EH (cell line): Measurements from ENCODE around the gene FAM83E.
A peak's percentile ranks its signal among the peaks of the same experiment; 100 is the strongest.

Source experiments
- DNase-seq: peaks from one replicate; pipeline ENCODE4 v3.0.0-alpha.2; 2015; ENCODE audit warnings: low read depth

Gene FAM83E

DNA sequence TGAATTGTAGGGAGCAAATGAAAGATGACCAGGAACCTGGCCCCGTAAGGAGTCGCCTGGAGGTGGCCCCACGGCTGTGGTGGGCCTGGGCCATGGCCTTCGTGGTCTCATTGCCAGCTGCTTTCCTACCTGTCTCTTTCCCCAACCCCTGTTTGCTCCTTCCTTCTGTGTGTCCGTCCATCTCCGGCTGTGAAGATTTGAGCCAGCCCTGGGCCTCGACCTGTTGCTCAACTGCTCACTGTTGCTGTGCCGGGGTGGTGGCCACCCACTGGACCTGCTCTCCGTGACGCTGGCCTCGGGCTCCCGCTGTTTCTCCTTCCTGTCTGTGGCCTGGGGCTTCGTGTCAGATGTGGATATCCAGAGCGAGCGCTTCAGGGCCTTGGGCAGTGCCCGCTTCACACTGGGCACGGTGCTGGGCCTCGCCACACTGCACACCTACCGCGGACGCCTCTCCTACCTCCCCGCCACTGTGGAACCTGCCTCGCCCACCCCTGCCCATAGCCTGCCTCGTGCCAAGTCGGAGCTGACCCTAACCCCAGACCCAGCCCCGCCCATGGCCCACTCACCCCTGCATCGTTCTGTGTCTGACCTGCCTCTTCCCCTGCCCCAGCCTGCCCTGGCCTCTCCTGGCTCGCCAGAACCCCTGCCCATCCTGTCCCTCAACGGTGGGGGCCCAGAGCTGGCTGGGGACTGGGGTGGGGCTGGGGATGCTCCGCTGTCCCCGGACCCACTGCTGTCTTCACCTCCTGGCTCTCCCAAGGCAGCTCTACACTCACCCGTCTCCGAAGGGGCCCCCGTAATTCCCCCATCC, 13.8 kb upstream of the FAM83E start:
- DNase-seq = no peak

DNA sequence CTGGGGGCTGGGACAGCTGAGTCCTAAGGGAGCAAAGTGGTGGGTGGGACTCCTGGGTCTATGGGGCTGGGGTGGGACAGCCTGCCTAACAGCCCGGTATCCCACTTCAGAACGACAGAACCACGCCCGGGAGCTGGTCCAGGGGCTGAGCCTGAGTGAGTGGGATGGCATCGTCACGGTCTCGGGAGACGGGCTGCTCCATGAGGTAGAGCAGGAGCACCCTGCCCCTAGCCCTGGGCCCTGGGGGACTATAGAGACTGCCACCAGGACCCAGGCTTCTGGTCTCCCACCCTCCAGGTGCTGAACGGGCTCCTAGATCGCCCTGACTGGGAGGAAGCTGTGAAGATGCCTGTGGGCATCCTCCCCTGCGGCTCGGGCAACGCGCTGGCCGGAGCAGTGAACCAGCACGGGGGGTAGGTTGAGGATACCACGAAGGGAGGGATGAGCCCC, 13.0 kb upstream of the FAM83E start:
- DNase-seq = no peak

DNA sequence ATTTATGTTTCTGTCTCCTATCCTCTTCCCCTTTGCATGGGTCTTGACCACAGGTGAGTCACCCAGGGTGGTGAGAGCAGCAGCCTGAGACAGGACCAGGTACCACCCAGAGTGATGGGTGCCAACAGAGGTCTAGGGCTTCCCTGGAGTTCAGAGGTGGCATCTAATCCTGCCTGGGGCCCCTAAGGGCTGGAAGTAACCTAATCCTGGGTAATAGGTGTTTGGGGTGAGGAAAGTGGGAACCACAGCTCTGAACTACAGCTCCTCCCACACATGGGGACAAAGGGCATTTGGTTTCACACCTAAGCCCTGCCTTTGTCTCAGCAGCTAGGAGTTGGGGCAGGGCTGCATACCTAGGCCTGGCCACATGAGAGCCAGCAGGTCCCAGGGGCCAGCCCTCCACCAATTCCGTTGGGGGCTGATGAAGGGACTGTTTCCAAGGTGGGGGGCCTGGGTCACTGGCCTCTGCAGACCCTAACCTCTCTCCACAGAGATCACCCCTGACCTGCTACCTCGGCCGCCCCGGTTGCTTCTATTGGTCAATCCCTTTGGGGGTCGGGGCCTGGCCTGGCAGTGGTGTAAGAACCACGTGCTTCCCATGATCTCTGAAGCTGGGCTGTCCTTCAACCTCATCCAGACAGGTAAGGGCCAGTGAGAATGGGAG, 12.5 kb upstream of the FAM83E start:
- DNase-seq = no peak

DNA sequence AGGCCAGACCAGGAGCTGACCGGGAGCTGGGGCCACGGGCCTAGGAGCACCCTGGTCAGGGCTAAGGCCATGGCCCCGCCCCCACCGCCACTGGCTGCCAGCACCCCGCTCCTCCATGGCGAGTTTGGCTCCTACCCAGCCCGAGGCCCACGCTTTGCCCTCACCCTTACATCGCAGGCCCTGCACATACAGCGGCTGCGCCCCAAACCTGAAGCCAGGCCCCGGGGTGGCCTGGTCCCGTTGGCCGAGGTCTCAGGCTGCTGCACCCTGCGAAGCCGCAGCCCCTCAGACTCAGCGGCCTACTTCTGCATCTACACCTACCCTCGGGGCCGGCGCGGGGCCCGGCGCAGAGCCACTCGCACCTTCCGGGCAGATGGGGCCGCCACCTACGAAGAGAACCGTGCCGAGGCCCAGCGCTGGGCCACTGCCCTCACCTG, 11.0 kb upstream of the FAM83E start:
- DNase-seq = no peak

DNA sequence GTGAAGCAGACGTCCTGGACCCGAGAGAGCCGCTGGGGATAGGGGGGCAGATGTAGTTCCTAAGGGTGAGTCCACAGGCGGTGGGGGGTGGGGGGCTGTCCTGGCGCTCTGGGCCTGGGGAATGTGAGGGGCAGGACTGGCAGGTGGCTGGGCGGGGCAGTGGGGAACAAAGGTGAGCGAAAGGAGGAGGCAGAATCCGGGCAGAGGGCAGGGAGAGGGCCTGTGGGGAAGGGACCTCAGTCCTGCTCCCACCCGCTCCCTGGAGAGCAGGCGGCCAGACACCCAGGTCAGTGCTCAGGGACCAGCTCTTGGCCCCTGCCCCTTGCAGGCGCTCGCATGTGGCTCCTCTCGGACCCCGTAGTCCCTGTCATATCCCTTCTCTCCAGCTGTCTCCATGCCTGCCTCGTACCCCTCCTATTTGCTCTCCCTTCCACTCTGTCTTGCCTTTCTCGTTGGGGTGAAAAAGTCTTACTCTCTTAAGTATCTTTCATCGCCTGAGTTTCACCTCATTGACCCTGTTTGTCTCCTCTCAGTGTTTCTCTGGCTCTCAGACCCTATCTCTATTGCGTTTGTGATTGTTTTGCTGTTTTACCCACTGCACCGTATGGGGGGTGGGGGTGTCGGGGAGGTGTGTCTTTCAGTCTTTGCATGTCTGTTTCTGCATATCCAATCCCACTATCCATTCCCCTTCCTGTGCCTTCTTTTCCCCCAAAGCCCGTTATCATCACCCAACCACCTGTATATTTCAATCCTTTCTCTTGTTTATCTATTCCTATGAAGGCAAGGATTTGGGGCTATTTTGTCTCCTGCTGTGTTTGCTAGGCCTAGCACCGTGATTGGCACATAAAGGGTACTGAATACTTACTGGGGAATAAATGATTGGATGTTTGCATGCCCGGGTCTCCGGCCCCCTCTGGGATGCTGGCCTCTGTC, 10.2 kb upstream of the FAM83E start:
- DNase-seq = no peak

DNA sequence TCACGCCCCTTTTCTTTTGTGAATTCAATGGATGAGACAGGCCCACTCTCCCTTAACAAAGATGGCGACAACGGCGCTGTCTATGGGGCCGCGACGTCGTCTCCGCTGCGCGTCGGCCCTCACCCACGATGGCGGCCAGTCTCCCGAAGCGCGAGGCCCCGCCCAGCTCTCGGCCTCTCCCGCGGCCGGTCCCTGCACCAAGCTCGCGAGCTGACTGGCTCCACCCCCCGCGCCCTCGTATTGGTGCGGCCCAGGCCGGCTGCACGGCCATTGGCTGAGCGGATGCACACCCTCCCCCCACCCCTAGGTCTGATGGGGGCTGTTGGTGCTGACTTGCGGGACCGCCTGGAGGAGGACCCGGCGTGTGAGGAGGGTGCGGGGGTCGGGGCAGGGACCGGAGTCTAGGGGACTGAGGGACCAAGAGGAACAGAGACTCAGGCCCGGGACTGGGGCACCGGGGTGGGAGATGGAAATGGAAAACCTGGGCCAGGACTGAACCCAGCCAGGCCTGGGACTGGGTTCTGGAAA, 9.3 kb upstream of the FAM83E start:
- peak; percentile 98 for DNase-seq

DNA sequence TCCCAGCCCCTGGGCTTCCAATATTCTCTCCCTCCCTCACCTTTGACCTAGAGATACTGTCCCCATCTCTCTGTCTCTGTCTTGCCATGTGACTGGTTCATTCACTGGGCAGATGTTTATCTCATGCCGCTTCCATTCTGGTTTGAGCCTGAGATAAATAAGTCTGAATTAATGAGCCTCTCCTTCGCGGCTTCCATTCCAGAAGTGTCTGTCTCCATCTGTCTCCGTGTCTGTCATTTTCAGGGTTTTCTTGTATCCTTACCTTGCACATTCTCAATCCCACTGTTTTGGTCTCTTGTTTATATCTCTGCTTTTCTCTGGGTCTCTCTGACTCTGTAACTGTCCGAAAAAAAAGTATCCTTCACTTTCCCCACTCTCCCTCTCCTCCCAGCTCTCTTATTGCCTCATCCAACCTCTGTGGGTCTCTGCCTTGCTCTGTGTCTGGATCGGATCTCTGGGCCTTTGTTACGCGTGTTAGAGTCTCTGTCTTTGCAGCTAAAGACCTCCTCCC, 8.7 kb upstream of the FAM83E start:
- no peak for DNase-seq

DNA sequence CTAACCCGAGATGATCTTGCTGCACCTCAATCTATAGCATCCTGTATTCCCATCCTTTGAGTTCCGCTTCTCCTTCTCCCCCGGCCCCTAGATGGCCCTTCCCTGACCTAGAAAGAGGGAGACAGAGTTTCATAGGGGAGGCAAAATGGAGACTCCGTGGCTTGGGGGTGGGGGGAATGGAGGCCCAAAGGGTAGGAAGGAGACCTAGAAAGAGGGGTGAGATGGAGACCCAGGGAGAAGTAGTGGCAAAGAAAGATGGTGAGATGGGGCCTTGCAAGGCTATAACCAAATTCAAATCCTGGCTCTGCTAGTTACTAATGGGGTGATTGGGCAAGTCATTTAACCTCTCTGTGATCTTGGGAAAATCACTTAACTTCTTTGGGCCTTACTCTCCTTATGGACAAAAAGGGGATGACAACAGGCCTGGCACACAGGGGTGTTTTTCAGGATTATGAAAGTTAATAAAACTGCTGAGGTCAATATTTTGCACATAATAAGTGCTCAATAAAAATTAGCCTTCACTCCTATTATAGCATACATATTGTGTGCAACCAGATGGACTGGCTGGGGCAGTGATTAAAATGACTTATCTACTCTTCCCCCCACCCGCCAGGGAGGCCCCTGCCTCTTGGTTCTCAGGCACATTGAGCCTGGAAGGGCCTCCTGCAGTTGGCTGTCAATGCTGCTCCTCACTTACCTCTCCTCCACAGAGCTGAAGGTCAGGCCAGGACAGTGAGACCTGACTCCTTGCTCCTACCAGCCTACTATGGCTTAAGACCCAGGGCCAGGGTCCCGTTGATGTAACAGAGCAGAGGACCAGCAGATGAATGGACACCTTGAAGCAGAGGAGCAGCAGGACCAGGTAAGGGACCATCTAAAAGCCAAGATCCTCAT, 5.1 kb upstream of the FAM83E start:
- DNase-seq = peak; percentile 36

DNA sequence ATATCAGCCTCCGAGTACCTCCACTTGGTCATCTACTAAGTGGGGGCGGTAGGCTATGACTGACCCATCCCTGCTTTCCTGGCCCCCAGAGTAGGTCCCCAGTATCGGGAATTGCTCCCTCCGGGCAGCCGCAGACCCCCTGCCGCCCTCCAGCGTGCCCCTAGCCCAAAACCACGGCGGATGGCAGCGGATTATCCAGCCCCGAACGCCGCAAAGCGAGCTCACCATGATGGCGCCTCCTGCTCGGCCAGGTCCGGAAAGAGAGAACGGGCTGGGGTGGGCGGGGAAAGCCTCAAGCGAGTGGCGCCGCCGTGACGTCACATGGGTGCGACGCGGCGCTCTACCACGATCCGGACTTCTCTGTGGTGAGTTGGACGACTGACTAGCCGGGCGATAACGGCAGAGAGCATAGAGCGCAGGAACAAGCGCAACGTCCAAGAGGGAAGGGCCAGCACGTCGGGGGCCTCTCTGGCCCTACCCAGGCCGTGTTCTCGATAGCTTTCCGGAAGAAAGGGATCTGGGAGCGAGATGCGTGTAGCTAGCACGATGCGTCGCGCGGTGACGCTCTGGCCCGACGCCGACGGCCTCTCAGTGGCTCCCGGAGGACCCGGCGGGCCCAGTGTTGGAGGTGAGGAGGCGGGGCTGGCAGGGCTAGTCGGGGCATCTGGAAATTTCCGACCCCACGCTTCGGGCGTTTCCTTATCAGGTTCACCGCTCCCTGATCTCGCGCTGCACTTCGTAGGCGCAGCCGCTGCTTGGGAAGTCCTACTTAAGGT, 4.2 kb upstream of the FAM83E start, which contains the start of the genes RPL18 and SPHK2:
Gene RPL18 (minus strand): TSS at position 263 of the 776 bp plus-strand sequence. CDS start 35 bp downstream, at position 228.
Gene SPHK2 (plus strand): TSS at position 591 of the 776 bp plus-strand sequence. CDS start 1,009 bp downstream, outside the sequence.
- DNase-seq = peak; percentile 100

DNA sequence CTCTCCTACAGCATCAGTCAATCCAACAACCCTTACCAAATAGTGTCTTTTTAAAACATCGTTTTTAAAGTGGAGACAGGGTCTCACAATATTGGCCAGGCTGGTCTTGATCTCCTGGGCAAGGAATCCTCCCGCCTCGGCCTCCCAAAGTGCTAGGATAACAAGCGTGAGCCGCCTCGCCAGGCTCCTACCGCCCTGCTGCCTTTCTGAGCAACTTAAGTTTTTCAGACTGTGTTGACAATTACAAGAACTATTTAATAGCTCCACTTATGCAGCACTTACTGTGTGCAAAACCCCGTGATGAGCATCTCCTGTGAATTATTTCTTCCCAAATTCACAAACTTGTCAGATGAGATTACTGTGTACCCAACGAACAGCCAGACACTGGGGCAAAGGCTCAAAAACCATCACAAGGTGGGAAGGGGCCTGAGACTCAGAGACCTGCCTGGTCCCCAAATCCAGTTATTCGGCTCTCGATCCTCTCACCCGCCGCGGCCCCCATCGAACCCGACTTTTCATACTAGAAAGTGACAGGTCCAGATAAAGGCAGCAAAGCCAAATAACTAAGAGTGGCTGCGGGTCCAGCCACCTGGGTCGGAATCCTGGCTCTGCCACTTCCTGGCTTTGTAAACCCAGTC, 3.5 kb upstream of the FAM83E start:
- peak; percentile 19 for DNase-seq

DNA sequence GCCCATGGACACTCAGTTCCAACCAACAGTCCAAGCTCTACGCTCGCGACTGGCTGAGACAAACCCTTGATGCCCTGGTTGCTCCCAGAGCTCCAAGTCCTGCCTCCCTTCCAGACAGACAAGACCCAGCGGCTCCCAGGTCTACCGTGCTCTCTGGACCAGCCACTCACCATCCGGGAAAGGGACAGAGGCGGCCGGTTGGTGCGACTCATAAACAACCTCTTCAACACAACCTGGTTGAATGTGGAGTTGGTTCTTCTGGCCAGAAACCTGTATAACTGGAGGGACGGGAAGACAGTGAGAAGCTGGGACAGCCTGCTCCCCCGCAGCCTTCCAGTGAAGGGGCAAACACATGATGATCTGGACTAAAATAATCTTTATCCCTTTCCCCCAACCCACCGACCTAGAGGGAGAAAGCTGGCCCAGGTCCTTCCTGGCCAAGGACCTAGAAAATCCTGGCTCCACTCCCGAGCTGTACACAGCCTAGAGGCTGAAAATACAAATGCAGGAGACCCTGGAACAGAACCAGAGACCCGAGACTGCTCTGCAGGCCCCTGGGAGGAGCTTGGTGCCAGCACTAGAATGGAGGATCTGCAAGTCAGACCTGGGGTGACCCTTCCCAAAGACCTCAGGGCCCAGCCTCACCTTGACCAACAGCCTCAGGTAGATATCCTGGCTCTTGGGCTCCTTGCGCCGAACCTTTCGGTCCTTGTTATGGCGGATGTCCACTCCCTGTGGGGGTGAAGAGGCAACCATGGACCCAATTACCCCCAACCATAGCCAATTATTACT, 2.5 kb upstream of the FAM83E start:
- DNase-seq = peak; percentile 20

DNA sequence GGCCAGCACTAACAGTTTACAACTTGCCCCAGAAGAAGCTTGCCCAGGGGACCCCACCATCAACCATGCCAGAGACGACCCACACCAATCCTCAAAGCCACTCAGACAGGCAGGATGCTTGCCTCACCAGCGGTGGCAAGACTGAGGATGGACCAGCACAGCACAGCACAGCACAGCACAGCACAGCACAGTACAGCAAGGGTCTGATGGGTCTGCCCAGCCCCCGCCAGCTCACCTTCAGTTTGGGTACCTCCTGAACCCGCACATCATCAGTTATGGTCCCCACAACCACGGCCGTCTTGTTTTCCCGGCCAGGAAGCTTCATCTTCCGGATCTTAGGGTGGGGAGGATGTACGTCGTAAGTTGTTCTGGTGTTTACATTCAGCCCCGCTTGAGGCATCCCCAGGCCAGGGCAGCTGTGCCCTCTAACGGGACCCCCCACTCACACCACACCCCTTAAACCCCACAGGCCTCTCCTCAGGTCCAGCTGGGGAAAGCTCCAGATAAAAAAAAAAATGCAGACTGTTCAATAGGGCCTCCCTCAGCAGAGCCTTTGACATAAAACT, 1.7 kb upstream of the FAM83E start:
- DNase-seq = no peak

DNA sequence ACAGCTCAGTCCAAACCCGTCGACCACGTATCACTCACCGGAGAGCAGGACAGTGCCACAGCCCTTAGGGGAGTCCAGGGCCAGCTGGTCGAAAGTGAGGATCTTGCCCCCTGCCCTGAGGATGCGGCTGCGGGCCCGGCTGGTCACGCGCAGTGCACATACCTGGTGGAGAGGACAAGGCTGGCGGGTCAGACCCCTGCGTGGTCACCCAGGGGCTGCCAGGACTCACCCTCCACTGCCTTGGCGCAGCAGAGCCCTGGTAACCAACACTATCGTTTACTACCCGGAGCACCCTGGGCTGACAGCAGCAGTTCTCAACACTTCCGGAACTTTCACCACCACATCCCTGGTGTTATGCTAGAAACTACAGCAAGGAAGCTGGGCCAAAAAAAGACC, 1.2 kb upstream of the FAM83E start:
- no peak for DNase-seq

DNA sequence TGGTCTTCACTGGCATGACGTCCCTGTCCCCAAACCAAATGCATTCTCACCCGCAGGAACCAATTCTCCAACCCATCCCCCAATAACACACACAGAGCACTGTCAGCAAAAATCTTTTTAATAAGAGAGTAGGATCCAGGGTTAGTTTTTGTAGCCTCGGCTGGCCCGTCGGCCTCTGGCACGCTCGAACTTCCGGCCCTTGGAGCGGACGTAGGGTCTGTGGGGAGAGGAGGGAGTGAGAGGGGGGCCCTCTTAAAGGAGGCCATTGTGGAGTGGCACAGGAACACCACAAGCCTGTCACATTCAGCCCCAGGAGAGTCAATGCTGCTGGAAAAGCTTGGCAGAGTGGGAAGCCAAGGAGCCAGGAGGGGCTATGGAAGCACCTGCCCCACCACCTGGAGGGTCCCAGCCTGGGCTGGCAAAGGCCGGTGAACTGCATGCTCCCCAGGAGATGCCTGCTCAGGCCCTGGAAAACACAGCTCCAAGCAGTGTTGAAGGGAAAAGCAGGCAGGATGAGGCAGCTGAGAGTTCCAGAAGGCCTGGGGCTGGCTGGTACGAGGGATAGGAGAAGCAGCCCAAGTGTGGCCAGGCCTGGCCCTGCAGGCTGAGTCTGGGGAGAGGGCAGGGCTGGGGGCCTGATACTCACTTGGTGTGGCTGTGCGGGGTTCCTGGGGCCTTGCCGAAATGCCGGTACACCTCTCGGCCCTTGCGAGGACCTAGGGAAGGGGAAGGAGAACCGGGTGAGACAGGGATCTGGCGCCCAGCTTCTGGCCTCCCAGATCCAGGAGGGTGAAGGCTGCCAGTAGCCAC, 560 bp upstream of the FAM83E start:
- DNase-seq = no peak

DNA sequence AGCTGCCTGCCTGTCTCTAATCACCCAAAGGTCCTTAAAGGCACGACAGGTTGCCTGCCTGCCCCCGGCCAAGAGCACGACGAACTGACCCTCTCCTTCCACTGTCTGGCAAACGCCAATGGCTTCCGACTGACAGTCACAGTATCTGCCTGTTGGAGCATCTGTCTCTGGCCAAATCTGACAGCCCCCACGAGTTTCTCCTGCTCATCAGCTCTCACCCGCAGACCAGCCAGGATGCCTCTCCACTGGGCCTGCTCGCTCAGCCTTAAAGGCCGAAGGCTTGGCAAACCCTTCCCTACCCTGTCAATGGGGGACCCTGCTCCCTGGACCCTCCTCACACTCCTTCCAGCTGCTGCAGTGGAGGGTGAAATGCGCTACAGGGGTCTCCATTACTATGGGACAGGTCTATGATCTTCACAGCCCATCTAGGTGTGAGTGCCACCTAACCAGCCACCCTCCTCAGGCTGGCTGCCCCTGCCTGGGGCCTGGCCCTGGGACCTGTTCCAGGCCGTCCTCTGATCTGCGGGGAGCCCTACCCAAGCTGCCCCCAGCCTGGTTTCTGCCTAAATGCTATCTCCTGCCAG, 932 bp downstream of the FAM83E start:
- DNase-seq = no peak

DNA sequence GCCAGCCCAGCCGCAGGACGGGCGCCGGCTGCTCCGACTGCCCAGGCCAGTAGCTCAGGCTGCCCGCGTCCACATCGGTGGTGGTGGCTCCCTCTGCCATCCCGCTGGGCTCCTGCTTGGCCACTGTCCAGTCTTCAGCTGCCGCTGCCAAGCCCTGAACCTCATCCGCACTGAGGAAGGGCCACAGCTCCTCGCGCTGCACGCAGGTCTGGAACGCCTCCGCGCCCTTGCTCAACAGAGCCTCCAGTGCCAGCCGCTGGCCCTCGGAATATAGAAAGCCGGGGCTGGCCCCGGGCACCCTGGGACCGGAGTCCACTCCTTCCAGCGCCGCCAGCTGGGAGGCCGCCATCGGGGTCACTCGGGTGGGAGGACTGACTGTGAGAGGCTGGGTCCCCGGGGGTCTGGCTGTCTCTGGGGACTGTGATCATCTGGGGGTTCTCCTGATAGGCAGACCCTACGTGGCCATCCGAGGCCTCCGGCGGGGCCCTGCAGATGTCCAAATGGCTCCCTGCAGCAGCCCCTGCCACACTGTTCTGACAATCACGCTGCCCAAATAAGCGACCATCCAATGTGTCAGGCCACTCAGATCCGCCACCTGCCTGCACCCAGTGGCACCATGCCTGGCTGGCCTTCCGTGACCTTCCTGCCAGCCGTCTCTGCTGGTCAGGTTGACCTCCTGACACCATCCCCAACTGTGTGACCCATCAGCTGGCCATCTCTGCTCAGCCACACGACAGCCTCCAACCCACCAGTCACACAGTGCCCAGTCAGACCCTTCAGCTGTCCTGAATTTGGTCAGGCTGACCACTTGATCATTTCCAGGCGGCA, 1.6 kb downstream of the FAM83E start:
- no peak for DNase-seq
